ENCODE data around the gene TENM3.
A peak's percentile ranks its signal among the peaks of the same experiment; 100 is the strongest.

The TENM3 gene

GRCh38 chr4:182288534-182288933 is 45.3 kb downstream of the TENM3 start:
- no peak for DNase-seq (ENCODE audit: low read depth in 2 of 2)

- DNase-seq (ENCODE audit: low read depth in 2 of 2) = no peak
These were observed 46.6 kb downstream of the TENM3 start for GRCh38 chr4:182289809-182290208.

DNA sequence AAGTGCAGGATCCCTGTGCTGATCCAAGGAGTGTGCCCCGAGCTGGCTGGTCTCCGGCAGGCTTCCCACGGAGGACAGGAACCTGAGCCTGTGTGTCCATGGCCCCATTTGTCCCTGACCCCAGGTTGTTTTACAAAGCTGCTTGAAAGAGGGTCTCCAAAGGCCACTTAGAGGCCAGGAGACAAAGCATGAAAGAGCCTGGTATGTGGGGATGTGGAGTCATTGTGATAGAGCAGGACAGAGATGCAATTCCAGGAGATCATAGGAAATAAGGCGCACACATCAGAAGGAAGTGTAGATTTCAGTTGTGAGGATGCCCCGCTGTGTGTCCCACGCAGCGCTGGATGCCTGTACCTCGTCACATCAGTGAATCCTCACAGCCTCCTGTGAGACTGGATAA is 48.0 kb downstream of the TENM3 start:
- DNase-seq (ENCODE audit: low read depth in 2 of 2) = no peak

GRCh38 chr4:182291597-182292270 is 48.5 kb downstream of the TENM3 start:
- DNase-seq (ENCODE audit: low read depth in 2 of 2) = no peak

DNA sequence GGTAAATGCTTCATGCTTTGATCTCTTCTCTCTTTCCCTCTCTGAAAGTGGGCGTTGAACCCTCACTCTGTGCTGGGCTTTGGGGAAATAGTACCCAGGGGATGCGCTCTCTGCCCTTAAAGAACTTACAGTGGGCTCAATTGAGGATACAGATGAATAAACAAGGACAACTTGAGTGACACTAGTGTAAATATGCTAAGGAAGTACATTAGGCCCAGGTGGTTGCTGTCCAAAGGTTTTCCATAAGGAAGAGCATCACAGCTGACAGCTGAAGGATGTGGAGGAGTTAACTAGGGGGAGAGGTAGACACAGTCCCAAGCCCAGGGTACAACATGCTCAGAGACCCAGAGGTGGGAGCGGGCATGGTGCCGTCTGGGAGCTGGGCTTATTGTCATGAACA is 49.4 kb downstream of the TENM3 start:
- no peak for DNase-seq (ENCODE audit: low read depth in 2 of 2)

- no peak for DNase-seq (ENCODE audit: low read depth in 2 of 2)
These were observed 50.6 kb downstream of the TENM3 start for GRCh38 chr4:182293691-182294255.

GRCh38 chr4:182294451-182294850 is 51.2 kb downstream of the TENM3 start:
- DNase-seq (ENCODE audit: low read depth in 2 of 2) = peak in 1 of 2 experiments; percentile 26

GRCh38 chr4:182297659-182298058 is 54.5 kb downstream of the TENM3 start:
- DNase-seq (ENCODE audit: low read depth in 2 of 2) = no peak

DNA sequence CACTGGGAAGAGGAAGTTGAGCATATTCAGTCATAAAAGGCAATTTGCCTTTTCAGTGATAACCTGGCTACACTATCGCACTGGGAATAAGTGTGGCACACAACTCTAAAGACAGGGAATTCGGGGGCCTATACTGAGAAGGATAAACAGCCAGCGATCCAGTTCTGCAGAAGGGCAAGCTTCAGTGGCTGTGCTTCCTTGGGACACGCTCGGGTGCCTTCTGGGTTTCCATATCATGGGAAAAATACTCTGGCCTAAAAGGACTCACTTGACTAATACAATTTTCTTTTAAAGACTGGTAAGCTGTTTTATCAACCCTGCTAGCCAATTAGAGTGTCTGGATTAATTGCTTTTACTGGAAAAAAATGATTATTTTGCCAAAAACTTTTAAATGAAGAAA is 58.5 kb downstream of the TENM3 start:
- no peak for DNase-seq (ENCODE audit: low read depth in 2 of 2)

- DNase-seq (ENCODE audit: low read depth in 2 of 2) = no peak
These were observed 60.6 kb downstream of the TENM3 start for GRCh38 chr4:182303847-182304246.

- DNase-seq (ENCODE audit: low read depth in 2 of 2) = peak; percentile 45
These were observed 63.7 kb downstream of the TENM3 start for GRCh38 chr4:182306792-182307507.

- DNase-seq (ENCODE audit: low read depth in 2 of 2) = peak; percentile 98
These were observed 64.5 kb downstream of the TENM3 start for GRCh38 chr4:182307746-182308145.

- no peak for DNase-seq (ENCODE audit: low read depth in 2 of 2)
These were observed 66.7 kb downstream of the TENM3 start for GRCh38 chr4:182309877-182310276.

- DNase-seq (ENCODE audit: low read depth in 2 of 2) = no peak
These were observed 67.1 kb downstream of the TENM3 start for GRCh38 chr4:182310316-182310715.

DNA sequence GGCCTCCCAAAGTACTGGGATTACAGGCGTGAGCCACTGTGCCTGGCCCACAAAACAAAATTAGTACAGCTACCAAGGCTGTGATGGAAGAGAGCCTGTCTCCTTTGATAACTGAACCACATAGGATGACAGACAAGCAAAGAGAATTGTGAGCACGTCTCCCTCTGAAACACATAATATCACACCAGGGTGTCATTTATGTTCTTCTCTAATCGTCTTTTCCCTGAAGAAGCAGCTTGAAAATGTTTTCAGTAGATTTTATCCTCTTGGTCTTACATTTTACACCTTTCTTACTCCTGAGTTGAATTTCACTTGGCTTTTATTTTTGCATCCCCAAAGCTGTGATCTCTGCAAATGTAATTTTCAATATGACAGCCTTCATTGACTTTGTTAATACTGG is 67.8 kb downstream of the TENM3 start:
- DNase-seq (ENCODE audit: low read depth in 2 of 2) = no peak

- DNase-seq (ENCODE audit: low read depth in 2 of 2) = no peak
These were observed 71.3 kb downstream of the TENM3 start for GRCh38 chr4:182314537-182314936.

GRCh38 chr4:182318256-182318655 is 75.1 kb downstream of the TENM3 start:
- peak in 1 of 2 experiments; percentile 32 for DNase-seq (ENCODE audit: low read depth in 2 of 2)

- no peak for DNase-seq (ENCODE audit: low read depth in 2 of 2)
These were observed 76.9 kb downstream of the TENM3 start for GRCh38 chr4:182320092-182320491.

- DNase-seq (ENCODE audit: low read depth in 2 of 2) = no peak
These were observed 77.4 kb downstream of the TENM3 start for GRCh38 chr4:182320580-182320979.

- DNase-seq (ENCODE audit: low read depth in 2 of 2) = no peak
These were observed 81.1 kb downstream of the TENM3 start for GRCh38 chr4:182324282-182324681.

DNA sequence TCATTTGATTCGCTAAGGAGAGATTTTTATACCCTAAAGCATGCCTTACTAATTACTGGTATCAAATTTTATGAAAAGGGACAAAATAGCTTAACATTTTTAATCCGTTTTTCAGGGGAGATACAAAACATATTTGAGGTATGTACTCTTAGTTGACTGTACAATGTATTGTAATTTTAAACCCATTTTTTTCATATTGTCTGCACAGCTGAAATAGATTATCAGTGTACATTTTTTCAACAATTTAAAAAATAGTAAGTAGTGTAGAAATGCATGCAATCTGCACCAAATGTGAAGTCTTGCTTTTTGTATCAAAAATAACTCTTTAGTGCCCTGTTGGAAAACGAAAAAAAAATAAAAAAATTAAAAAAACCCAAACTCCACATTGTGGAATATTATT is 82.2 kb downstream of the TENM3 start:
- no peak for DNase-seq (ENCODE audit: low read depth in 2 of 2)

DNA sequence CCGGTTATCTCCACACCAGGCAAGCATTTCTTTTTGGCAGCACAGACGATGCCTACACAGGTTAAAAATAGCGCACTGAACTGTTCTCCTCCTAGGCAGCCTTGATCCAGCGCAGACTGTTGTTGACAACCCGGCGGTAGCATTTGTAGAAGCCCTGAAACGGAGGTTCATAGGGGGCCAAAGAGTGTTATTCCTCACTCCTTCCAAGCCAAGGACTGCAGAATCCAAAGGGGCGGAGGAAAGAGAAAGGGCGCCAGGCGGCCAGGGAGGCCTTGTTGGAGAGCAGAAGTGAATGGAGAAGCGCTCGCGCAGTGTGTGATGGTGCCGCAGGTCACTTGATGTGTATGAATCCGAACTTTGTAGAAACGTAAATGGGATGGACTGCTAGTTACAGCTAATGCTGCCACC is 82.7 kb downstream of the TENM3 start:
- DNase-seq (ENCODE audit: low read depth in 2 of 2) = no peak

DNA sequence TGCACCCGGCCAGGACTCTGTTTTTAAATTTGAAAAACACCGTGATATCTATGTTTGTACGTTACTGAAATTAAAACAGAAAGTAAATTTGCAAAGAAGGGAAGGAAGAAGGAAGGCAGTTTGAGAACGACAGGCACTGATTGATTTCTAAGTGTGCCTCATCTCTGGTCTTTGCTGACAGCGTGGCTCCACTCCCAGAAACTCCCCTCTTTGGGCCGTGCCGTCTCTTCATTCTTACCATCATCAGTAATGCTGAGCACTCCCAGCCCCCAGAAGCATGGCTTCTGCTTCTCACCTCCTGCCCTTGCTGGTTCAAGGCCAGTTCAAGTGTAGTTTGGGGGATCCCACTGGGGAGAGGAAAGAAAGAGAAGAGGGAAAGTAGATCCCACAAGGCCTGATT is 85.3 kb downstream of the TENM3 start:
- DNase-seq (ENCODE audit: low read depth in 2 of 2) = no peak

All from fibroblast of skin of left quadriceps (primary cell).